K562 (cell line): ENCODE measurements around the gene PQBP1. TPM values are rescaled to one million over a fixed set of nuclear protein-coding genes. Genes with fewer than 3 reads are reported as not detected.

Experiments
- BRF1 ChIP-seq: IDR thresholded peaks from 3 replicates; pipeline ENCODE4 v1.6.1; 2011; ENCODE audit warnings: borderline replicate concordance, mild to moderate bottlenecking; ENCODE audit not compliant: insufficient read length; ENCODE audit errors: extremely low read depth
- CHD2 ChIP-seq: IDR thresholded peaks from 2 replicates; pipeline ENCODE4 v1.6.1; 2011; ENCODE audit warnings: low read depth, low read length
- CXXC5 ChIP-seq: fragments of 250-450 bp; sonication (Bioruptor Pico); IDR thresholded peaks from 2 replicates; pipeline ENCODE4 v1.8.0; 2022; ENCODE audit warnings: inconsistent platforms, mild to moderate bottlenecking, moderate library complexity
- E2F8 ChIP-seq: fragments of 450-650 bp; IDR thresholded peaks from 2 replicates; pipeline ENCODE4 v1.7.1; 2018; ENCODE audit warnings: mild to moderate bottlenecking, low read depth; ENCODE audit not compliant: partially characterized antibody
- ELK3 ChIP-seq: fragments of 450-650 bp; formaldehyde crosslinking; IDR thresholded peaks from 2 replicates; pipeline ENCODE4 v1.4.0; 2020; ENCODE audit warnings: mild to moderate bottlenecking
- FOXA3 ChIP-seq, 2 experiments: fragments of 450-650 bp in 1 of 2; sonication (generic) in 1 of 2; formaldehyde crosslinking; IDR thresholded peaks in 1 of 2; conservative IDR thresholded peaks in 1 of 2; 2 replicates each; pipeline versions ENCODE4 v1.4.0 to v1.8.0; 2020 to 2022; ENCODE audit warnings: mild to moderate bottlenecking in 2 of 2, missing genetic modification reagents in 1 of 2
- GATAD2B ChIP-seq: fragments of 450-650 bp; IDR thresholded peaks from 2 replicates; pipeline ENCODE4 v1.6.1; 2017; ENCODE audit warnings: mild to moderate bottlenecking, borderline replicate concordance
- HMG20A ChIP-seq: fragments of 450-650 bp; formaldehyde crosslinking; conservative IDR thresholded peaks from 2 replicates; pipeline ENCODE4 v1.4.0; 2020; ENCODE audit warnings: mild to moderate bottlenecking, mixed read lengths
- IRF1 ChIP-seq: sonication (generic); formaldehyde crosslinking; IDR thresholded peaks from 2 replicates; pipeline ENCODE4 v1.8.0; 2022; ENCODE audit warnings: missing genetic modification reagents, mild to moderate bottlenecking, borderline replicate concordance
- MYC ChIP-seq, 2 experiments: fragments of 250-450 bp in 1 of 2; sonication (Bioruptor Pico) in 1 of 2; IDR thresholded peaks; 2 replicates each; pipeline versions ENCODE4 v1.5.1 to v1.6.1; 2012 to 2021; ENCODE audit warnings: low read depth in 2 of 2, borderline replicate concordance in 1 of 2, improper control_type of control experiment in 1 of 2, low read length in 1 of 2, mild to moderate bottlenecking in 1 of 2, moderate library complexity in 1 of 2
- NCOA1 ChIP-seq: fragments of 450-650 bp; IDR thresholded peaks from 2 replicates; pipeline ENCODE4 v1.6.1; 2016; ENCODE audit warnings: low read depth
- NFE2L1 ChIP-seq: fragments of 450-650 bp; IDR thresholded peaks from 2 replicates; pipeline ENCODE4 v1.6.1; 2016; ENCODE audit warnings: missing genetic modification characterization, low read depth, mild to moderate bottlenecking, missing compliant biosample characterization, moderate library complexity, borderline replicate concordance
- NKRF ChIP-seq: fragments of 450-650 bp; IDR thresholded peaks from 2 replicates; pipeline ENCODE4 v1.6.1; 2016; ENCODE audit warnings: borderline replicate concordance
- RFX1 ChIP-seq: fragments of 450-650 bp; IDR thresholded peaks from 2 replicates; pipeline ENCODE4 v1.6.1; 2016; ENCODE audit warnings: mild to moderate bottlenecking, moderate library complexity
- XRCC5 ChIP-seq: fragments of 200-400 bp; formaldehyde crosslinking; IDR thresholded peaks from 2 replicates; pipeline ENCODE4 v1.6.1; 2017; ENCODE audit warnings: low read depth, mild to moderate bottlenecking, low read length
- ZBTB2 ChIP-seq: fragments of 450-650 bp; IDR thresholded peaks from 2 replicates; pipeline ENCODE4 v1.6.1; 2016; ENCODE audit warnings: antibody characterized with exemption
- ZFP91 ChIP-seq: sonication (generic); formaldehyde crosslinking; IDR thresholded peaks from 2 replicates; pipeline ENCODE4 v1.8.0; 2022; ENCODE audit warnings: mild to moderate bottlenecking, missing genetic modification reagents
- polyA plus RNA-seq, 8 experiments: library from polyadenylated mRNA; depleted of rRNA in 4 of 8; stranded (reverse) in 5 of 8; unstranded in 3 of 8; fragments of >200 nt; fragmentation: Nextera tagmentation in 2 of 8; fragmentation: Illumina TruSeq in 1 of 8; extraction: Ambion mirVana in 2 of 8; extraction: Trizol in 1 of 8; gene quantifications; 2 replicates each; pipeline versions ENCODE4 v1.2.1 to v1.2.3, GENCODE V29; 2011 to 2014; ENCODE audit warnings: inconsistent platforms in 1 of 8, missing spikeins in 1 of 8
- total RNA-seq, 7 experiments: library from RNA; depleted of rRNA in 6 of 7; stranded (reverse); fragments of >200 nt in 6 of 7; fragmentation: Illumina TruSeq in 2 of 7; extraction: Trizol in 2 of 7; gene quantifications; 2 replicates each; pipeline versions ENCODE4 v1.2.1 to v1.2.3, GENCODE V29; 2011 to 2021; ENCODE audit warnings: low replicate concordance in 1 of 7

Gene PQBP1
- total and polyA plus RNA-seq, 9 of the 15 experiments (the other 6 are each of a cell fraction or from before 2014, with no cell fraction given), result 41.3 to 262 (median 112) TPM

GRCh38 chrX:48940404-48940955 is 42.8 kb downstream of the PQBP1 start (continued):
- TF ChIP-seq ZFP91 (no peak), E2F8 (no peak), BRF1 (no peak), RFX1 (no peak), NKRF (peak; percentile 84), ELK3 (CRISPR knock-in tag) (no peak), FOXA3 (CRISPR knock-in tag; conservative IDR thresholded peaks at IDR 0.05 in 1 of 2, IDR thresholded peaks at IDR 0.05 in 1 of 2) (no peak), ZBTB2 (0 out of 2 replicates have a peak, but pooled peaks have one; percentile 39), MYC (IDR thresholded peaks at IDR 0.05; ENCODE audit: low read depth, low read length) (peak; percentile 93), MYC (CRISPR knock-in tag; IDR thresholded peaks at IDR 0.05; ENCODE audit: borderline replicate concordance, low read depth) (peak; percentile 61; the same call in 1 of the 2 replicates), GATAD2B (no peak), NFE2L1 (tag) (no peak; the same call in 1 of the 2 replicates), IRF1 (no peak), XRCC5 (no peak), HMG20A (CRISPR knock-in tag) (no peak), CXXC5 (CRISPR knock-in tag) (peak; percentile 62; the same call in 1 of the 2 replicates), CHD2 (no peak), NCOA1 (peak; percentile 56; the same call in 1 of the 2 replicates)
